SK-N-SH (cell line): ENCODE results near the gene MAP7. TPM values are rescaled to one million over a fixed set of nuclear protein-coding genes. Genes with fewer than 3 reads are reported as not detected.

Experiments used
- CTCF ChIA-PET: fragments of 300-600, 350-600 bp; formaldehyde crosslinking; extraction: SDS; loops from one replicate; lab custom pipeline; 2021; lab: Yijun Ruan, JAX
- POLR2A ChIA-PET: fragments of 350-600 bp; sonication (Branson Sonifier 250); formaldehyde crosslinking; extraction: SDS; loops from one replicate; lab custom pipeline; 2020; ENCODE audit warnings: antibody characterized with exemption, inconsistent platforms; lab: Yijun Ruan, JAX
- DNase-seq: peaks from one replicate; pipeline ENCODE4 v3.0.0; 2012
- H2AFZ ChIP-seq: fragments of 200-600 bp; sonication (generic); 2 replicates; pipeline ENCODE4 v1.8.1; 2016; ENCODE audit warnings: antibody characterized with exemption, mild to moderate bottlenecking, low read depth
- H3F3A ChIP-seq: fragments of 200-600 bp; sonication (generic); replicated peaks from 2 replicates; pipeline ENCODE3; 2016; ENCODE audit warnings: antibody characterized with exemption, mild to moderate bottlenecking; ENCODE audit not compliant: insufficient read depth
- H3K27ac ChIP-seq, 2 experiments: fragments of 200-500 bp in 1 of 2; fragments of 200-600 bp in 1 of 2; sonication (Bioruptor generic) in 1 of 2; sonication (generic), shearing (Covaris generic) in 1 of 2; 2 replicates each; pipeline versions ENCODE4 v1.5.1 to v1.6.1; 2014 to 2016; ENCODE audit warnings: low read depth in 2 of 2, inconsistent platforms in 1 of 2, low read length in 1 of 2, mild to moderate bottlenecking in 1 of 2, mixed read lengths in 1 of 2
- H3K27me3 ChIP-seq: fragments of 200-600 bp; sonication (generic), shearing (Covaris generic); 2 replicates; pipeline ENCODE4 v1.6.1; 2016; ENCODE audit warnings: mixed run types; ENCODE audit not compliant: insufficient read depth
- H3K36me3 ChIP-seq, 2 experiments: fragments of 200-500 bp in 1 of 2; fragments of 200-600 bp in 1 of 2; sonication (Bioruptor generic) in 1 of 2; sonication (generic) in 1 of 2; replicated peaks in 1 of 2; 2 replicates each; pipeline versions ENCODE3 to v1.5.1; 2014 to 2016; ENCODE audit warnings: low read length in 1 of 2, mild to moderate bottlenecking in 1 of 2; ENCODE audit not compliant: insufficient read depth in 2 of 2, control insufficient read depth in 1 of 2
- H3K4me1 ChIP-seq, 2 experiments: fragments of 200-500 bp in 1 of 2; fragments of 200-600 bp in 1 of 2; sonication (Bioruptor generic) in 1 of 2; sonication (generic), shearing (Covaris generic) in 1 of 2; 2 replicates each; pipeline versions ENCODE4 v1.5.1 to v1.6.1; 2014 to 2016; ENCODE audit warnings: low read depth in 1 of 2, low read length in 1 of 2, mixed run types in 1 of 2; ENCODE audit not compliant: insufficient read depth in 2 of 2, control insufficient read depth in 1 of 2
- H3K4me2 ChIP-seq: fragments of 200-600 bp; sonication (generic), shearing (Covaris generic); 2 replicates; pipeline ENCODE4 v1.6.1; 2017; ENCODE audit warnings: mixed run types
- H3K4me3 ChIP-seq, 2 experiments: fragments of 200-500 bp in 1 of 2; fragments of 200-600 bp in 1 of 2; sonication (Bioruptor generic) in 1 of 2; sonication (generic), shearing (Covaris generic) in 1 of 2; 2 replicates each; pipeline versions ENCODE4 v1.5.1 to v1.8.1; 2014 to 2016; ENCODE audit warnings: low read depth in 2 of 2, inconsistent platforms in 1 of 2, low read length in 1 of 2, mild to moderate bottlenecking in 1 of 2, mixed read lengths in 1 of 2, moderate library complexity in 1 of 2
- H3K79me2 ChIP-seq: fragments of 200-600 bp; sonication (generic); 2 replicates; pipeline ENCODE4 v1.8.1; 2017; ENCODE audit warnings: mild to moderate bottlenecking; ENCODE audit not compliant: insufficient read depth
- H3K9ac ChIP-seq: fragments of 200-600 bp; sonication (generic); 2 replicates; pipeline ENCODE4 v1.6.1; 2017; ENCODE audit warnings: mixed run types
- H3K9me2 ChIP-seq: fragments of 200-600 bp; sonication (generic); 2 replicates; pipeline ENCODE4 v1.6.1; 2017; ENCODE audit warnings: mixed run types
- H3K9me3 ChIP-seq: fragments of 200-600 bp; sonication (generic); 2 replicates; pipeline ENCODE4 v1.6.1; 2017; ENCODE audit warnings: mixed run types, mild to moderate bottlenecking, moderate library complexity
- H4K20me1 ChIP-seq: fragments of 200-600 bp; sonication (generic); 2 replicates; pipeline ENCODE4 v1.6.1; 2017; ENCODE audit warnings: mild to moderate bottlenecking, mixed run types; ENCODE audit not compliant: insufficient read depth
- CHD2 ChIP-seq: fragments of 150-350 bp; IDR thresholded peaks from 2 replicates; pipeline ENCODE4 v1.6.1; 2018; ENCODE audit warnings: low read length; ENCODE audit not compliant: partially characterized antibody
- CTCF ChIP-seq: fragments of 200-600 bp; sonication (generic); IDR thresholded peaks from 2 replicates; pipeline ENCODE4 v1.6.1; 2017; ENCODE audit warnings: antibody characterized with exemption, mild to moderate bottlenecking, moderate library complexity
- FOSL2 ChIP-seq: IDR thresholded peaks from 2 replicates; pipeline ENCODE4 v1.4.0; 2012; ENCODE audit warnings: low read depth, mild to moderate bottlenecking, moderate library complexity, borderline replicate concordance
- FOXJ3 ChIP-seq: sonication (generic); formaldehyde crosslinking; IDR thresholded peaks from 2 replicates; pipeline ENCODE4 v1.5.1; 2020; ENCODE audit warnings: mild to moderate bottlenecking, missing genetic modification reagents
- FOXM1 ChIP-seq: IDR thresholded peaks from 2 replicates; pipeline ENCODE4 v1.4.0; 2012; ENCODE audit warnings: low read depth, mild to moderate bottlenecking
- GABPA ChIP-seq: IDR thresholded peaks from 2 replicates; pipeline ENCODE4 v1.4.0; 2012; ENCODE audit warnings: low read depth, mild to moderate bottlenecking
- GATA2 ChIP-seq: sonication (generic); formaldehyde crosslinking; IDR thresholded peaks from 2 replicates; pipeline ENCODE4 v1.5.0; 2020; ENCODE audit warnings: mild to moderate bottlenecking, missing genetic modification reagents
- RAD21 ChIP-seq: IDR thresholded peaks from 2 replicates; pipeline ENCODE4 v1.6.1; 2012; ENCODE audit warnings: mild to moderate bottlenecking, low read length
- RFX5 ChIP-seq: IDR thresholded peaks from 2 replicates; pipeline ENCODE4 v1.6.1; 2012; ENCODE audit warnings: mild to moderate bottlenecking, improper control_type of control experiment, low read length
- SMC3 ChIP-seq: IDR thresholded peaks from 2 replicates; pipeline ENCODE4 v1.6.1; 2012; ENCODE audit warnings: low read depth, low read length, improper control_type of control experiment
- TEAD4 ChIP-seq: IDR thresholded peaks from 2 replicates; pipeline ENCODE4 v1.4.0; 2012; ENCODE audit warnings: mild to moderate bottlenecking, borderline replicate concordance; ENCODE audit not compliant: insufficient read depth
- USF1 ChIP-seq: IDR thresholded peaks from 2 replicates; pipeline ENCODE4 v1.4.0; 2012; ENCODE audit warnings: low read depth, borderline replicate concordance
- WGBS: methylation state at CpG from one replicate; pipeline ENCODE4 v1.1.6; 2017; ENCODE audit warnings: low lambda C conversion rate; 5-methylcytosine and 5-hydroxymethylcytosine counted together
- polyA plus RNA-seq, 3 experiments: library from polyadenylated mRNA; depleted of rRNA; stranded (reverse); fragments of >200 nt; gene quantifications; 2 replicates each; pipeline ENCODE4 v1.2.3, GENCODE V29; 2012

MAP7 gene
- polyA plus RNA-seq, 1 of the 3 experiments (the other 2 are of a cell fraction): 0.76 TPM

- peaks cover 8% of the 10 kb centered on the region for H3F3A ChIP-seq
These were observed 138.5 kb downstream of the MAP7 start for GRCh38 chr6:136411453-136412354.

GRCh38 chr6:136411025-136411325 lies 139.2 kb downstream of the MAP7 start:
- Histone ChIP-seq H2AFZ (no peak overlapping the region), H3F3A (peaks cover 8% of the 10 kb centered on the region), H3K27ac (no peak overlapping the region), H3K4me3 (no peak overlapping the region), H3K9me3 (no peaks in the 10 kb centered on the region)
- DNase-seq: no peak
- ChIA-PET POLR2A (no interaction called here), CTCF (interaction anchor here (1.3 to 1.9 kb wide), 2 partner anchors 93 to 184 kb away, joined by 3 to 4 read pairs; no protein-coding TSS in a partner anchor)
- 29% methylated on average over 1 of the region's 1 CpG for WGBS
- no peak for TF ChIP-seq CTCF
- TF ChIP-seq RFX5: no peak
- no peak for TF ChIP-seq FOXM1
- no peak for TF ChIP-seq CHD2
- no peak for TF ChIP-seq SMC3
- TF ChIP-seq RAD21: no peak
- no peak for TF ChIP-seq TEAD4
- no peak for TF ChIP-seq USF1
- TF ChIP-seq FOSL2: no peak
- TF ChIP-seq GABPA: no peak
- no peak for TF ChIP-seq GATA2 (CRISPR knock-in tag)
- TF ChIP-seq, all 33 proteins: peak for 0
- Histone ChIP-seq H3K27me3 (no peaks in the 10 kb centered on the region), H3K36me3 (no peaks in the 10 kb centered on the region), H3K4me1 (peaks cover 0 to 12% of the 10 kb centered on the region in 2 experiments; a peak in 1 of 4 replicates), H4K20me1 (no peaks in the 10 kb centered on the region), H3K9ac (no peak overlapping the region), H3K4me2 (no peak overlapping the region), H3K79me2 (no peaks in the 10 kb centered on the region), H3K9me2 (no peaks in the 10 kb centered on the region)

More at GRCh38 chr6:136411453-136412354, 138.5 kb downstream of the MAP7 start:
- H3K4me1 ChIP-seq: peaks cover 0 to 12% of the 10 kb centered on the region in 2 experiments; a peak in 1 of 4 replicates
- ChIA-PET CTCF (interaction anchor here (1.0 to 1.9 kb wide), 2 partner anchors 9 to 94 kb away, joined by 4 to 5 read pairs; no protein-coding TSS in a partner anchor), POLR2A (interaction anchor here (0.6 kb wide), 1 partner anchor 122 kb away, joined by 3 read pairs; the partner anchor contains the start of gene BCLAF1)
- no peak for TF ChIP-seq FOXJ3
- H3K9ac ChIP-seq: no peak overlapping the region
- no peak overlapping the region for H3K27ac ChIP-seq
- no peaks in the 10 kb centered on the region for H3K27me3 ChIP-seq
- 93% methylated on average over 17 of the region's 17 CpGs for WGBS
- H3K9me2 ChIP-seq: no peaks in the 10 kb centered on the region
- H3K4me3 ChIP-seq: no peak overlapping the region
- no peaks in the 10 kb centered on the region for H3K79me2 ChIP-seq
- no peaks in the 10 kb centered on the region for H3K9me3 ChIP-seq
- no peaks in the 10 kb centered on the region for H4K20me1 ChIP-seq
- H3K36me3 ChIP-seq: no peaks in the 10 kb centered on the region
- DNase-seq: no peak
- no peak overlapping the region for H2AFZ ChIP-seq
- no peak overlapping the region for H3K4me2 ChIP-seq
